ENCODE results near the gene INSYN2B.
"Not testable (repeated sequence)": the region's sequence is repeated elsewhere in the genome, so short reads cannot be mapped to it uniquely, and the experiment has no call there.

The INSYN2B gene

GRCh38 chr5:169840405-169840804 lies 139.9 kb downstream of the INSYN2B start:
- DNase-seq: no peak

- no peak for DNase-seq
These were observed 141.6 kb downstream of the INSYN2B start for GRCh38 chr5:169838688-169839087.

- DNase-seq: no peak
These were observed 142.6 kb downstream of the INSYN2B start for GRCh38 chr5:169837686-169838085.

- DNase-seq: no peak
These were observed 143.3 kb downstream of the INSYN2B start for GRCh38 chr5:169836835-169837536.

- DNase-seq: not testable (repeated sequence)
These were observed 145.8 kb downstream of the INSYN2B start for GRCh38 chr5:169834540-169834939.

GRCh38 chr5:169833681-169834292 lies 146.5 kb downstream of the INSYN2B start:
- not testable (repeated sequence) for DNase-seq

- no peak for DNase-seq
These were observed 147.4 kb downstream of the INSYN2B start for GRCh38 chr5:169832845-169833244.

- no peak for DNase-seq
These were observed 148.0 kb downstream of the INSYN2B start for GRCh38 chr5:169832304-169832703.

GRCh38 chr5:169831331-169831730 lies 149.0 kb downstream of the INSYN2B start:
- DNase-seq: no peak

GRCh38 chr5:169828385-169828784 lies 151.9 kb downstream of the INSYN2B start:
- no peak for DNase-seq

- no peak for DNase-seq
These were observed 152.5 kb downstream of the INSYN2B start for GRCh38 chr5:169827769-169828168.

GRCh38 chr5:169826618-169827017 lies 153.7 kb downstream of the INSYN2B start:
- DNase-seq: no peak

- no peak for DNase-seq
These were observed 163.3 kb downstream of the INSYN2B start for GRCh38 chr5:169817031-169817430.

GRCh38 chr5:169814522-169814921 lies 165.8 kb downstream of the INSYN2B start:
- DNase-seq: no peak
